ENCODE measurements around the gene MINDY4.
A peak's percentile ranks its signal among the peaks of the same experiment; 100 is the strongest.

Gene MINDY4

GRCh38 chr7:30771174-30771879 lies at the start of gene MINDY4:
TSS of gene MINDY4 (plus strand) at chr7:30771417. CDS start at chr7:30771494, 77 bp downstream.
- DNase-seq (ENCODE audit: low spot score) = peak; percentile 97

GRCh38 chr7:30722187-30722586 lies 49.0 kb upstream of the MINDY4 start:
- no peak for DNase-seq (ENCODE audit: low spot score)

GRCh38 chr7:30722671-30723070 lies 48.5 kb upstream of the MINDY4 start:
- DNase-seq (ENCODE audit: low spot score) = no peak

GRCh38 chr7:30723776-30724175 lies 47.4 kb upstream of the MINDY4 start:
- no peak for DNase-seq (ENCODE audit: low spot score)

- DNase-seq (ENCODE audit: low spot score) = no peak
Observed at GRCh38 chr7:30726296-30727006, 44.8 kb upstream of the MINDY4 start.

- no peak for DNase-seq (ENCODE audit: low spot score)
Observed at GRCh38 chr7:30727061-30727945, 43.9 kb upstream of the MINDY4 start.

GRCh38 chr7:30728591-30729100 lies 42.6 kb upstream of the MINDY4 start:
- DNase-seq (ENCODE audit: low spot score) = no peak

GRCh38 chr7:30729642-30730041 lies 41.6 kb upstream of the MINDY4 start:
- no peak for DNase-seq (ENCODE audit: low spot score)

GRCh38 chr7:30730097-30730496 lies 41.1 kb upstream of the MINDY4 start:
- no peak for DNase-seq (ENCODE audit: low spot score)

- no peak for DNase-seq (ENCODE audit: low spot score)
Observed at GRCh38 chr7:30730996-30731395, 40.2 kb upstream of the MINDY4 start.

GRCh38 chr7:30731581-30731980 lies 39.6 kb upstream of the MINDY4 start:
- no peak for DNase-seq (ENCODE audit: low spot score)

- no peak for DNase-seq (ENCODE audit: low spot score)
Observed at GRCh38 chr7:30732606-30733005, 38.6 kb upstream of the MINDY4 start.

GRCh38 chr7:30733216-30733615 lies 38.0 kb upstream of the MINDY4 start:
- DNase-seq (ENCODE audit: low spot score) = no peak

- no peak for DNase-seq (ENCODE audit: low spot score)
Observed at GRCh38 chr7:30733691-30734090, 37.5 kb upstream of the MINDY4 start.

GRCh38 chr7:30734497-30734896 lies 36.7 kb upstream of the MINDY4 start:
- DNase-seq (ENCODE audit: low spot score) = no peak

GRCh38 chr7:30735631-30736030 lies 35.6 kb upstream of the MINDY4 start:
- DNase-seq (ENCODE audit: low spot score) = no peak

- DNase-seq (ENCODE audit: low spot score) = no peak
Observed at GRCh38 chr7:30736291-30736690, 34.9 kb upstream of the MINDY4 start.

GRCh38 chr7:30738026-30738915 lies 32.9 kb upstream of the MINDY4 start:
- DNase-seq (ENCODE audit: low spot score) = no peak

- no peak for DNase-seq (ENCODE audit: low spot score)
Observed at GRCh38 chr7:30739691-30740090, 31.5 kb upstream of the MINDY4 start.

- DNase-seq (ENCODE audit: low spot score) = peak; percentile 95
Observed at GRCh38 chr7:30740417-30741181, 30.6 kb upstream of the MINDY4 start.

- DNase-seq (ENCODE audit: low spot score) = no peak
Observed at GRCh38 chr7:30741289-30741688, 29.9 kb upstream of the MINDY4 start.

All from iPS-NIHi11 (cell line).